Sigmoid colon (tissue), 4 donors: ENCODE results near the gene GPR3.

Experiments used
- CTCF ChIP-seq, 4 experiments: fragments of 450-650 bp in 3 of 4; fragments of 200-600 bp in 1 of 4; IDR thresholded peaks; one replicate each; pipeline ENCODE4 v1.5.1; 2016 to 2019; ENCODE audit warnings: antibody characterized with exemption in 4 of 4, mild to moderate bottlenecking in 3 of 4, moderate library complexity in 2 of 4
- EP300 ChIP-seq, 4 donors: sonication (generic); formaldehyde crosslinking; IDR thresholded peaks; one replicate each; pipeline ENCODE4 v1.6.1; 2017; ENCODE audit warnings: antibody characterized with exemption in 4 of 4
- POLR2A ChIP-seq, 2 donors: fragments of 450-650 bp; IDR thresholded peaks; one replicate each; pipeline ENCODE4 v1.6.1; 2016; ENCODE audit warnings: antibody characterized with exemption in 2 of 2, mild to moderate bottlenecking in 2 of 2, moderate library complexity in 2 of 2
- POLR2AphosphoS5 ChIP-seq, 4 donors: sonication (generic); formaldehyde crosslinking; IDR thresholded peaks; one replicate each; pipeline ENCODE4 v1.6.1; 2017; ENCODE audit warnings: antibody characterized with exemption in 4 of 4

- TF ChIP-seq CTCF (IDR thresholded peaks at IDR 0.05) (peak; percentile 30 to 53 (median 44)), POLR2AphosphoS5 (IDR thresholded peaks at IDR 0.05) (peak in 3 of 4 donors; percentile 27 to 74 (median 48)), POLR2A (IDR thresholded peaks at IDR 0.05) (no peak), EP300 (IDR thresholded peaks at IDR 0.05) (no peak)
Observed at GRCh38 chr1:27392096-27392777, at the start of gene GPR3.
